ENCODE results near the gene TRIM8.

The TRIM8 gene

GRCh38 chr10:102631525-102632393 is 12.5 kb upstream of the TRIM8 start:
- in situ Hi-C loops (cut with MboI; ENCODE audit: low sequenced_read_pairs): no loop called here

- in situ Hi-C loops (cut with MboI; ENCODE audit: low sequenced_read_pairs): no loop called here
Observed at GRCh38 chr10:102632394-102633111, 11.7 kb upstream of the TRIM8 start.

GRCh38 chr10:102633287-102633686 is 11.0 kb upstream of the TRIM8 start:
- in situ Hi-C loops (cut with MboI; ENCODE audit: low sequenced_read_pairs): no loop called here

GRCh38 chr10:102633848-102634247 is 10.4 kb upstream of the TRIM8 start:
- in situ Hi-C loops (cut with MboI; ENCODE audit: low sequenced_read_pairs): no loop called here

GRCh38 chr10:102634686-102635085 is 9.6 kb upstream of the TRIM8 start:
- in situ Hi-C loops (cut with MboI; ENCODE audit: low sequenced_read_pairs): no loop called here

GRCh38 chr10:102635377-102635776 is 8.9 kb upstream of the TRIM8 start:
- in situ Hi-C loops (cut with MboI; ENCODE audit: low sequenced_read_pairs): no loop called here

- in situ Hi-C loops (cut with MboI; ENCODE audit: low sequenced_read_pairs): no loop called here
Observed at GRCh38 chr10:102639537-102639936, 4.7 kb upstream of the TRIM8 start.

GRCh38 chr10:102641402-102641801 is 2.9 kb upstream of the TRIM8 start:
- in situ Hi-C loops (cut with MboI; ENCODE audit: low sequenced_read_pairs): no loop called here

GRCh38 chr10:102641880-102642735 is 2.2 kb upstream of the TRIM8 start:
- in situ Hi-C loops (cut with MboI; ENCODE audit: low sequenced_read_pairs): no loop called here

- in situ Hi-C loops (cut with MboI; ENCODE audit: low sequenced_read_pairs): no loop called here
Observed at GRCh38 chr10:102642736-102643335, 1.4 kb upstream of the TRIM8 start.

GRCh38 chr10:102643336-102644065 is 778 bp upstream of the TRIM8 start:
- in situ Hi-C loops (cut with MboI; ENCODE audit: low sequenced_read_pairs): no loop called here

GRCh38 chr10:102644646-102645387 is 538 bp downstream of the TRIM8 start:
- in situ Hi-C loops (cut with MboI; ENCODE audit: low sequenced_read_pairs): no loop called here

GRCh38 chr10:102645388-102645740 is 1.1 kb downstream of the TRIM8 start:
- in situ Hi-C loops (cut with MboI; ENCODE audit: low sequenced_read_pairs): no loop called here

GRCh38 chr10:102645741-102646609 is 1.7 kb downstream of the TRIM8 start:
- in situ Hi-C loops (cut with MboI; ENCODE audit: low sequenced_read_pairs): no loop called here

- in situ Hi-C loops (cut with MboI; ENCODE audit: low sequenced_read_pairs): no loop called here
Observed at GRCh38 chr10:102646610-102647442, 2.5 kb downstream of the TRIM8 start.

GRCh38 chr10:102647443-102648268 is 3.4 kb downstream of the TRIM8 start:
- in situ Hi-C loops (cut with MboI; ENCODE audit: low sequenced_read_pairs): no loop called here
